PFSK-1 (cell line): ENCODE measurements around the gene PCDHA2.

Experiments used
- FOXP2 ChIP-seq: optimal IDR thresholded peaks from 2 replicates; pipeline ENCODE3; 2011; ENCODE audit warnings: borderline replicate concordance, control low read depth, inconsistent platforms; ENCODE audit not compliant: insufficient read depth; ENCODE audit errors: extremely low read length, extremely low read depth
- POLR2AphosphoS5 ChIP-seq: IDR thresholded peaks from 2 replicates; pipeline ENCODE4 v1.6.1; 2012; ENCODE audit warnings: low read depth, mild to moderate bottlenecking, control low read depth, low read length, moderate library complexity
- TAF1 ChIP-seq: IDR thresholded peaks from 2 replicates; pipeline ENCODE4 v1.6.1; 2012; ENCODE audit warnings: low read length, control low read depth, borderline replicate concordance; ENCODE audit not compliant: insufficient read depth

DNA sequence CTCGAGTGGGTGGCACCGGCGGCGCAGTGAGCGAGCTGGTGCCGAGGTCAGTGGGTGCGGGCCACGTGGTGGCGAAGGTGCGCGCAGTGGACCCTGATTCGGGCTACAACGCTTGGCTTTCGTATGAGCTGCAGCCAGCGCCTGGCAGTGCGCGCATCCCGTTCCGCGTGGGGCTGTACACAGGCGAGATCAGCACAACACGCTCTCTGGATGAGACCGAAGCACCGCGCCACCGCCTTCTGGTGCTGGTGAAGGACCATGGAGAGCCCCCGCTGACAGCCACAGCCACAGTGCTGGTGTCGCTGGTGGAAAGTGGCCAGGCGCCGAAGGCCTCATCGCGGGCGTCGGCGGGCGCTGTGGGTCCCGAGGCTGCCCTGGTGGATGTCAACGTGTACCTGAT lies 28.8 kb downstream of the PCDHA2 start:
- TF ChIP-seq POLR2AphosphoS5 (no peak), TAF1 (no peak), FOXP2 (no peak)
